HepG2 (cell line): ENCODE data around the gene SGMS1. TPM values are rescaled to one million over a fixed set of nuclear protein-coding genes. Genes with fewer than 3 reads are reported as not detected.
"Not testable (repeated sequence)": the region's sequence is repeated elsewhere in the genome, so short reads cannot be mapped to it uniquely, and the experiment has no call there.

ENCODE experiments used
- ATAC-seq: fragments of 200-7000 bp; cut with Tn5 transposase; 3 replicates; pipeline ENCODE4 v1.9.1; 2020; ENCODE audit warnings: mild to moderate bottlenecking, moderate library complexity
- BruUV-seq: library from RNA; stranded (reverse); fragments of 400-500 nt; replicated peaks from 2 replicates; lab custom pipeline; 2021; lab: Mats Ljungman, UMichigan
- CTCF ChIA-PET: fragments of 300-600 bp; formaldehyde crosslinking; extraction: SDS; loops from one replicate; lab custom pipeline; 2021; ENCODE audit warnings: low total read pairs, inconsistent platforms, low intra/inter-chr PET ratio; lab: Yijun Ruan, JAX
- POLR2A ChIA-PET: fragments of 350-600 bp; sonication (Branson Sonifier 250); formaldehyde crosslinking; loops from one replicate; lab custom pipeline; 2020; ENCODE audit warnings: antibody characterized with exemption, inconsistent platforms; lab: Yijun Ruan, JAX
- DNase-seq: peaks from one replicate; pipeline ENCODE4 v3.0.0-alpha.2; 2015; ENCODE audit warnings: low spot score
- FAIRE-seq: peaks from 3 replicates; lab custom pipeline; 2011; peaks lifted over from hg19 to GRCh38; lab: Jason Lieb, UNC
- H2AFZ ChIP-seq: one replicate; pipeline ENCODE4 v1.6.1; 2011; ENCODE audit warnings: low read length, inconsistent platforms
- H3K27ac ChIP-seq: fragments of 300-600 bp; 3 replicates; pipeline ENCODE4 v1.8.0; 2011; ENCODE audit warnings: mixed run types, mild to moderate bottlenecking, mixed read lengths, low read length, inconsistent platforms; ENCODE audit not compliant: insufficient read depth; ENCODE audit errors: extremely low read length
- H3K27me3 ChIP-seq, 2 experiments: fragments of 200-600 bp in 1 of 2; 2 replicates in 1 of 2; 3 replicates in 1 of 2; pipeline versions ENCODE4 v1.6.0 to v1.8.0; 2011; ENCODE audit warnings: low read length in 2 of 2, mild to moderate bottlenecking in 2 of 2, moderate library complexity in 2 of 2, inconsistent platforms in 1 of 2; ENCODE audit not compliant: insufficient read depth in 2 of 2, control insufficient read depth in 1 of 2
- H3K36me3 ChIP-seq, 2 experiments: fragments of 200-600 bp in 1 of 2; replicated peaks in 1 of 2; 2 replicates in 1 of 2; 3 replicates in 1 of 2; pipeline versions ENCODE4 v1.5.1 to v1.8.0; 2011; ENCODE audit warnings: low read length in 2 of 2, inconsistent platforms in 1 of 2; ENCODE audit not compliant: insufficient read depth in 2 of 2, control insufficient read depth in 1 of 2
- H3K4me1 ChIP-seq: 2 replicates; pipeline ENCODE4 v1.5.1; 2012; ENCODE audit warnings: low read length, inconsistent platforms; ENCODE audit not compliant: insufficient read depth
- H3K4me2 ChIP-seq: 2 replicates; pipeline ENCODE4 v1.6.0; 2011; ENCODE audit warnings: low read depth, low read length, inconsistent platforms
- H3K4me3 ChIP-seq, 3 experiments: fragments of 200-600 bp in 1 of 3; sonication (generic), shearing (Covaris generic) in 1 of 3; replicated peaks in 1 of 3; 2 replicates each; pipeline ENCODE4 v1.5.1; 2011 to 2016; ENCODE audit warnings: low read length in 3 of 3, inconsistent platforms in 2 of 3, low read depth in 2 of 3, mild to moderate bottlenecking in 2 of 3, control low read depth in 1 of 3, mixed read lengths in 1 of 3; ENCODE audit not compliant: insufficient read depth in 1 of 3
- H3K79me2 ChIP-seq: one replicate; pipeline ENCODE4 v1.6.1; 2011; ENCODE audit warnings: low read length, inconsistent platforms; ENCODE audit not compliant: insufficient read depth
- H3K9ac ChIP-seq: 2 replicates; pipeline ENCODE4 v1.6.0; 2011; ENCODE audit warnings: mild to moderate bottlenecking, low read depth, low read length, inconsistent platforms; ENCODE audit not compliant: insufficient read depth
- H3K9me3 ChIP-seq: 2 replicates; pipeline ENCODE4 v1.5.1; 2012; ENCODE audit warnings: mild to moderate bottlenecking, low read length
- H4K20me1 ChIP-seq: 2 replicates; pipeline ENCODE4 v1.6.0; 2011; ENCODE audit warnings: inconsistent platforms, mild to moderate bottlenecking, low read length, moderate library complexity; ENCODE audit not compliant: insufficient read depth
- CREBL2 ChIP-seq: sonication (generic); formaldehyde crosslinking; IDR thresholded peaks from 2 replicates; pipeline ENCODE4 v1.8.1; 2023; ENCODE audit warnings: missing genetic modification reagents, mild to moderate bottlenecking, borderline replicate concordance
- MAFF ChIP-seq: IDR thresholded peaks from 2 replicates; pipeline ENCODE4 v1.6.1; 2011; ENCODE audit warnings: low read depth, low read length, improper control_type of control experiment
- MAFG ChIP-seq: sonication (generic); formaldehyde crosslinking; IDR thresholded peaks from 2 replicates; pipeline ENCODE4 v1.5.1; 2020; ENCODE audit warnings: mild to moderate bottlenecking, missing genetic modification reagents
- MAFK ChIP-seq, 2 experiments: IDR thresholded peaks in 1 of 2; conservative IDR thresholded peaks in 1 of 2; 2 replicates each; pipeline ENCODE4 v1.6.1; 2011; ENCODE audit warnings: improper control_type of control experiment in 2 of 2, low read length in 2 of 2
- ZBTB3 ChIP-seq: sonication (generic); formaldehyde crosslinking; IDR thresholded peaks from 2 replicates; pipeline ENCODE4 v1.4.0; 2020; ENCODE audit warnings: low read depth, mild to moderate bottlenecking, moderate library complexity, missing genetic modification reagents, borderline replicate concordance
- ZNF3 ChIP-seq: IDR thresholded peaks from 2 replicates; pipeline ENCODE4 v1.7.0; 2017; ENCODE audit warnings: inconsistent platforms
- ZNF770 ChIP-seq: sonication (generic); formaldehyde crosslinking; IDR thresholded peaks from 2 replicates; pipeline ENCODE4 v1.5.0; 2020; ENCODE audit warnings: mild to moderate bottlenecking, missing genetic modification reagents
- WGBS: methylation state at CpG from one replicate; pipeline ENCODE4 v1.1.6; 2017; ENCODE audit warnings: low lambda C conversion rate; 5-methylcytosine and 5-hydroxymethylcytosine counted together
- in situ Hi-C: cut with HindIII; loops from 2 replicates; pipeline ENCODE4 v1.10.0; 2017; ENCODE audit warnings: low pct_unique_long_range_greater_than_20kb; ENCODE audit not compliant: extremely low pct_ligation_motif_present
- intact Hi-C: fragments of 100-400 bp; cut with micrococcal nuclease; formaldehyde crosslinking; loops from one replicate; pipeline ENCODE4 v1.10.0; 2022; ENCODE audit not compliant: unreplicated experiment
- polyA plus RNA-seq, 8 experiments: library from polyadenylated mRNA; depleted of rRNA in 3 of 8; stranded (reverse) in 7 of 8; unstranded in 1 of 8; fragments of >200 nt; fragmentation: Illumina TruSeq in 4 of 8; extraction: Trizol in 4 of 8; gene quantifications; 2 replicates each; pipeline versions ENCODE4 v1.2.1 to v1.2.3, GENCODE V29; 2011 to 2016; ENCODE audit warnings: low read depth in 4 of 8, missing spikeins in 1 of 8, mixed read lengths in 1 of 8; ENCODE audit not compliant: insufficient read depth in 1 of 8
- total RNA-seq, 5 experiments: library from RNA; depleted of rRNA; stranded (reverse); fragments of >200 nt; fragmentation: Illumina TruSeq; extraction: Trizol; gene quantifications; 2 replicates each; pipeline ENCODE4 v1.2.3, GENCODE V29; 2016; ENCODE audit warnings: low read depth in 1 of 5

The SGMS1 gene
- total and polyA plus RNA-seq, 2 of the 13 experiments (the other 11 are each of a cell fraction or from before 2014, with no cell fraction given) = 6.5 to 15.1 TPM

- ChIA-PET POLR2A (no interaction called here), CTCF (no interaction called here)
- H4K20me1 ChIP-seq = no peaks in the 10 kb centered on the region
- FAIRE-seq = no peak
- WGBS = 8% methylated on average over 1 of the region's 1 CpG
- H3K4me3 ChIP-seq = no peak overlapping the region
- H3K27ac ChIP-seq = no peak overlapping the region
- no peaks in the 10 kb centered on the region for H3K79me2 ChIP-seq
- H3K4me1 ChIP-seq = peaks cover 11% of the 10 kb centered on the region
- intact Hi-C loops = no loop called here
- no peaks in the 10 kb centered on the region for H3K9me3 ChIP-seq
- TF ChIP-seq MAFF (peak; percentile 53; the same call in 1 of the 2 replicates), CREBL2 (no peak), MAFK (conservative IDR thresholded peaks at IDR 0.05 in 1 of 2, IDR thresholded peaks at IDR 0.05 in 1 of 2; ENCODE audit: low read length in 2 of 2) (peak; percentile 56 to 72; a peak in 3 of 4 replicates), MAFG (CRISPR knock-in tag) (no peak)
- DNase-seq = no peak
- no peaks in the 10 kb centered on the region for H3K36me3 ChIP-seq
- no peak overlapping the region for H3K4me2 ChIP-seq
- no peaks in the 10 kb centered on the region; a peak in 1 of 5 replicates for H3K27me3 ChIP-seq
- H3K9ac ChIP-seq = no peak overlapping the region
- in situ Hi-C loops = no loop called here
- no TSS peak for BruUV-seq
- no peak for ATAC-seq
- H2AFZ ChIP-seq = no peak overlapping the region
Observed at GRCh38 chr10:50648935-50649227, 25.1 kb upstream of the SGMS1 start.

GRCh38 chr10:50648089-50648934 is 24.6 kb upstream of the SGMS1 start:
- ATAC-seq (peak; percentile 44; the same call in 2 of the 3 replicates), DNase-seq (no peak), FAIRE-seq (no peak)
- H3K27me3 ChIP-seq = no peaks in the 10 kb centered on the region; a peak in 1 of 5 replicates
- H3K36me3 ChIP-seq = no peaks in the 10 kb centered on the region
- H4K20me1 ChIP-seq = no peaks in the 10 kb centered on the region
- CTCF ChIA-PET = no interaction called here
- in situ Hi-C loops = no loop called here
- no peak overlapping the region for H3K4me2 ChIP-seq
- H3K4me1 ChIP-seq = peaks cover 11% of the 10 kb centered on the region
- no peak overlapping the region for H3K27ac ChIP-seq
- no peak overlapping the region for H3K4me3 ChIP-seq
- no peaks in the 10 kb centered on the region for H3K9me3 ChIP-seq
- POLR2A ChIA-PET = interaction anchor here (1.0 to 1.3 kb wide), 2 partner anchors 12 to 23 kb away, joined by 3 read pairs; no protein-coding TSS in a partner anchor
- intact Hi-C loops = no loop called here
- no peak overlapping the region for H2AFZ ChIP-seq
- no peak overlapping the region for H3K9ac ChIP-seq
- TF ChIP-seq ZNF770 (CRISPR knock-in tag) = peak; percentile 93
- TF ChIP-seq ZNF3 (CRISPR knock-in tag) = 0 out of 2 replicates have a peak, but pooled peaks have one; percentile 54
- no peak for TF ChIP-seq ZBTB3 (CRISPR knock-in tag)
- no peaks in the 10 kb centered on the region for H3K79me2 ChIP-seq
- BruUV-seq = no TSS peak
- 26% methylated on average over 7 of the region's 7 CpGs for WGBS

GRCh38 chr10:50647350-50647749 is 23.6 kb upstream of the SGMS1 start:
- H2AFZ ChIP-seq, DNase-seq, intact Hi-C loops, H4K20me1 ChIP-seq, ATAC-seq, BruUV-seq, H3K9ac ChIP-seq, H3K4me3 ChIP-seq, H3K36me3 ChIP-seq, in situ Hi-C loops, H3K79me2 ChIP-seq, H3K9me3 ChIP-seq, H3K27ac ChIP-seq, CTCF ChIA-PET, H3K4me2 ChIP-seq, FAIRE-seq, H3K27me3 ChIP-seq: not testable (repeated sequence)
- POLR2A ChIA-PET = interaction anchor here (1.0 to 1.3 kb wide), 2 partner anchors 13 to 22 kb away, joined by 3 read pairs; no protein-coding TSS in a partner anchor
- peaks cover 11% of the 10 kb centered on the region for H3K4me1 ChIP-seq
- WGBS = 96% methylated on average over 1 of the region's 1 CpG
